Measurements from ENCODE around the gene ART1. TPM values are rescaled to one million over a fixed set of nuclear protein-coding genes. Genes with fewer than 3 reads are reported as not detected.

ART1 gene
- total RNA-seq, 4 donors from 2014 or later, result not detected

DNA sequence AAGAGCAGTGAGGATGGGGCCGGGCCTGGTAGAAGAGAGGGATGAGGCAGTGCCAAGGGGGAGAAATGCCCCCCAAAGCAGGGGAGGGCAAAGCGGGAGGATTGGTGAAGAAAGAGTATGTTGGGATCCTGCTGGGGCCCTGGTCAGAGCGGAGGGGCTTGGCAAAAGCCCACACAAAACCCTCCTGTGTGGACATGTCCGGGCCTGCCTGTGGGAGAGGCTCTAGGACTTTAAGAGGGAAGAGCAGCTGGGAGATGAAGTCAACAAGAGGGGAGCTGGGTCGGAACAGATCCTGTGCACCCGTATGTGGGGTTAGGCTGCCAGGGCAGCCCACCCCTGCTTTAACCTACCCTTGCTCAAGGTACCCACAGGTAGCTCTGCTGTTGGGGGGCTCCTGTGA, 28.9 kb upstream of the ART1 start:
- DNase-seq (ENCODE audit: low spot score in 2 of 2), result no peak
- 75 to 77% methylated on average over 6 of the region's 6 CpGs for WGBS, 2 donors
- H3K4me3 ChIP-seq (ENCODE audit: low read depth, poor library complexity, severe bottlenecking), result no peak overlapping the region
- TF ChIP-seq POLR2A (IDR thresholded peaks at IDR 0.05), result no peak
- TF ChIP-seq, protein P1, sequence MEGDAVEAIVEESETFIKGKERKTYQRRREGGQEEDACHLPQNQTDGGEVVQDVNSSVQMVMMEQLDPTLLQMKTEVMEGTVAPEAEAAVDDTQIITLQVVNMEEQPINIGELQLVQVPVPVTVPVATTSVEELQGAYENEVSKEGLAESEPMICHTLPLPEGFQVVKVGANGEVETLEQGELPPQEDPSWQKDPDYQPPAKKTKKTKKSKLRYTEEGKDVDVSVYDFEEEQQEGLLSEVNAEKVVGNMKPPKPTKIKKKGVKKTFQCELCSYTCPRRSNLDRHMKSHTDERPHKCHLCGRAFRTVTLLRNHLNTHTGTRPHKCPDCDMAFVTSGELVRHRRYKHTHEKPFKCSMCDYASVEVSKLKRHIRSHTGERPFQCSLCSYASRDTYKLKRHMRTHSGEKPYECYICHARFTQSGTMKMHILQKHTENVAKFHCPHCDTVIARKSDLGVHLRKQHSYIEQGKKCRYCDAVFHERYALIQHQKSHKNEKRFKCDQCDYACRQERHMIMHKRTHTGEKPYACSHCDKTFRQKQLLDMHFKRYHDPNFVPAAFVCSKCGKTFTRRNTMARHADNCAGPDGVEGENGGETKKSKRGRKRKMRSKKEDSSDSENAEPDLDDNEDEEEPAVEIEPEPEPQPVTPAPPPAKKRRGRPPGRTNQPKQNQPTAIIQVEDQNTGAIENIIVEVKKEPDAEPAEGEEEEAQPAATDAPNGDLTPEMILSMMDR (IDR thresholded peaks at IDR 0.05), result no peak
- intact Hi-C loops (cut with DNase I; ENCODE audit: low total_unique reads), result no loop called here

DNA sequence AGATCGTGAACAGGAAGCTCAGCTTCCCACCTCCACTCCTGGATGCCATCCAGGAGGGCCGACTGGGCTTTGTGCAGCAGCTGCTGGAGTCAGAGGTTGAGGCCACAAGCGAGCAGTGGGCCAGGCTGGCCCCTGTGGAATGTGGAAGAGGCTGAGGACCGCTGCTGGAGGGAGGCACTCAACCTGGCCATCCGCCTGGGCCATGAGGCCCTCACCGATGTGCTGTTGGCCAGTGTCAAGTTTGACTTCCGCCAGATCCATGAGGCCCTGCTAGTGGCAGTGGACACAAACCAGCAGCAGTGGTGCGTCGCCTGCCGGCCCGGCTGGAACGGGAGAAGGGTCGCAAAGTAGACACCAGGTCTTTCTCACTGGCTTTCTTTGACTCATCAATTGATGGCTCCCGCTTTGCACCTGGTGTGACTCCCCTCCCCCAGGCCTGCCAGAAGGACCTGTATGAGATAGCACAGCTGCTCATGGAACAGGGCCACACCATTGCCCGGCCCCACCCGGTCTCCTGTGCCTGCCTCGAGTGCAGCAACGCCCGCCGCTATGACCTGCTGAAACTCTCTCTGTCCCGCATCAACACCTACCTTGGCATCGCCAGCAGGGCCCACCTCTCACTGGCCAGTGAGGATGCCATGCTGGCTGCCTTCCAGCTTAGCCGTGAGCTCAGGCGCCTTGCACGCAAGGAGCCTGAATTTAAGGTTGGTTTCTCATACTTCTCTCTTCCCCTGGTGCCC, 28.0 kb upstream of the ART1 start:
- intact Hi-C loops (cut with DNase I; ENCODE audit: low total_unique reads), result no loop called here
- H3K4me3 ChIP-seq (ENCODE audit: low read depth, poor library complexity, severe bottlenecking), result no peak overlapping the region
- DNase-seq (ENCODE audit: low spot score in 2 of 2), result no peak
- TF ChIP-seq, protein P1 (IDR thresholded peaks at IDR 0.05), result no peak
- no peak for TF ChIP-seq POLR2A (IDR thresholded peaks at IDR 0.05)
- 84% methylated on average over 24 to 25 of the region's 25 CpGs for WGBS, 2 donors

DNA sequence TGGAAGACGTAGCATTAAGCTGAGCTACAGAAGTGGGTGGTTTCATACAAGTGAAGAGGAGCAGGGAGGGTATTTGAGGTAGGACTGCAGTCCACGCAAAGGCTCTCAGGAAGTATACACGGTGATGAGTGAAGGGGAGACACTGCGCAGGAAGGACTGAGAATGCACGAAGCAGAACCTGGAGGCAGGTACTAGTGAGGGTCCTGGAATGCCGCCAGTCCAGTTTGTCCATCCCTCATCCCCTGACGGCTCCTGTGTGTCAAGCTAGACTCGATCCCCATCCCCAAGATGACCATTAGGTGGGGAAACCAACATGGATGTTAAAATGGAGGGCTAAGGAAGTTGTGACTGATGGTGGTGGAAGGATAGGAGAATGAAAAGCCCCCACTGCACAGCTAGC, 26.9 kb upstream of the ART1 start:
- no peak for DNase-seq (ENCODE audit: low spot score in 2 of 2)
- TF ChIP-seq POLR2A (IDR thresholded peaks at IDR 0.05), result no peak
- TF ChIP-seq, protein P1 (IDR thresholded peaks at IDR 0.05), result no peak
- 83 to 85% methylated on average over 8 of the region's 8 CpGs for WGBS, 2 donors
- intact Hi-C loops (cut with DNase I; ENCODE audit: low total_unique reads), result no loop called here
- H3K4me3 ChIP-seq (ENCODE audit: low read depth, poor library complexity, severe bottlenecking), result no peak overlapping the region

DNA sequence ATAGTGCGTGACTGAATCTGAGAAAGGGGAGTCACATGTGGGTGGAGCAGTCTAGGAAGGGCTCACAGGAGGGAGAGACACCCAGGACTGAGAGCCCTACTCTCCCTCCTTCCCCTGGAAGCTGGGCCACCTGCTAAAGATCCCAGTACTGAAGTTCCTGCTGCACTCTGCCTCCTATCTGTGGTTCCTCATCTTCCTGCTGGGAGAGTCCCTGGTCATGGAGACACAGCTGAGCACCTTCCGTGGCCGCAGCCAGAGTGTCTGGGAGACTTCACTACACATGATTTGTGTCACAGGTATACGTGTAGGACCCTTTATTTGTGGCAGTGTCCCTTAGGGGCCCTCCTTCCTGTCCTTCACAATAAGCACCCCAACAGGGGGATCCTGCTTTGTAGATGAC, 22.4 kb upstream of the ART1 start:
- no peak for DNase-seq (ENCODE audit: low spot score in 2 of 2)
- WGBS, 2 donors, result 59 to 74% methylated on average over 4 of the region's 4 CpGs
- intact Hi-C loops (cut with DNase I; ENCODE audit: low total_unique reads), result no loop called here
- TF ChIP-seq, protein P1 (IDR thresholded peaks at IDR 0.05), result no peak
- no peak for TF ChIP-seq POLR2A (IDR thresholded peaks at IDR 0.05)
- no peak overlapping the region for H3K4me3 ChIP-seq (ENCODE audit: low read depth, poor library complexity, severe bottlenecking)

DNA sequence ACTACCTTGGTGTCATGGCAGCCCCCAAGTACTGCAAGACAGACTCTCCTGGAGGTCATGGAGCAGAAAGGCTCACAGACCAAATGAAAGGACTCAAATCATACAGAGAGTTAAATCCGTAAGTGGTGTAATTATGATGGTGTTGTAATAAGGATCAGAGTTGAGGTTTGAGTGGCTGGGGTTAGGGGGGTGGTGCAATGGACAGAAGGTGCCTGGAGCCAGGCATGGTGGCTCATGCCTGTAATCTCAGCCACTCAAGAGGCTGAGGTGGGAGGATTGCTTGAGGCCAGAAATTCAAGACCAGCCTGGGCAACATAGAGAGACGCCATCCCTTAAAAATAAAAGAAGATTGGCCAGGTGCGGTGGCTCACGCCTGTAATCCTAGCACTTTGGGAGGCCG, 21.8 kb upstream of the ART1 start:
- TF ChIP-seq POLR2A (IDR thresholded peaks at IDR 0.05), result no peak
- TF ChIP-seq, protein P1 (IDR thresholded peaks at IDR 0.05), result no peak
- no peak for DNase-seq (ENCODE audit: low spot score in 2 of 2)
- 91 to 92% methylated on average over 5 of the region's 5 CpGs for WGBS, 2 donors
- no peak overlapping the region for H3K4me3 ChIP-seq (ENCODE audit: low read depth, poor library complexity, severe bottlenecking)
- intact Hi-C loops (cut with DNase I; ENCODE audit: low total_unique reads), result no loop called here

All from lower leg skin (tissue), 4 donors.